Measurements from ENCODE around the gene C10orf143.

Gene C10orf143

GRCh38 chr10:130062201-130062600 is 48.4 kb downstream of the C10orf143 start:
- no peak overlapping the region for H3K27ac ChIP-seq (ENCODE audit: poor library complexity, severe bottlenecking)
- no peaks in the 10 kb centered on the region for H3K36me3 ChIP-seq (ENCODE audit: low read depth)
- no peaks in the 10 kb centered on the region for H3K4me1 ChIP-seq (ENCODE audit: insufficient read depth, poor library complexity, severe bottlenecking)
- ATAC-seq (ENCODE audit: low read depth) (no peak), DNase-seq (ENCODE audit: low spot score) (no peak)
- no peaks in the 10 kb centered on the region for H3K9me3 ChIP-seq (ENCODE audit: severe bottlenecking)
- no peaks in the 10 kb centered on the region for H3K27me3 ChIP-seq (ENCODE audit: insufficient read depth, poor library complexity, severe bottlenecking)
- no peak overlapping the region for H3K4me3 ChIP-seq (ENCODE audit: severe bottlenecking)
- no peak for TF ChIP-seq CTCF (IDR thresholded peaks at IDR 0.05; ENCODE audit: poor library complexity, severe bottlenecking)

- Histone ChIP-seq H3K4me1 (ENCODE audit: insufficient read depth, poor library complexity, severe bottlenecking) (no peaks in the 10 kb centered on the region), H3K9me3 (ENCODE audit: severe bottlenecking) (no peaks in the 10 kb centered on the region), H3K4me3 (ENCODE audit: severe bottlenecking) (no peak overlapping the region), H3K27ac (ENCODE audit: poor library complexity, severe bottlenecking) (no peak overlapping the region), H3K36me3 (ENCODE audit: low read depth) (no peaks in the 10 kb centered on the region), H3K27me3 (ENCODE audit: insufficient read depth, poor library complexity, severe bottlenecking) (no peaks in the 10 kb centered on the region)
- ATAC-seq (ENCODE audit: low read depth) (no peak), DNase-seq (ENCODE audit: low spot score) (peak; percentile 39)
- no peak for TF ChIP-seq CTCF (IDR thresholded peaks at IDR 0.05; ENCODE audit: poor library complexity, severe bottlenecking)
These were observed 48.9 kb downstream of the C10orf143 start for GRCh38 chr10:130061760-130062159.

GRCh38 chr10:130054021-130054420 is 56.6 kb downstream of the C10orf143 start:
- Histone ChIP-seq H3K4me1 (ENCODE audit: insufficient read depth, poor library complexity, severe bottlenecking) (no peaks in the 10 kb centered on the region), H3K27me3 (ENCODE audit: insufficient read depth, poor library complexity, severe bottlenecking) (no peaks in the 10 kb centered on the region), H3K36me3 (ENCODE audit: low read depth) (no peaks in the 10 kb centered on the region), H3K9me3 (ENCODE audit: severe bottlenecking) (no peaks in the 10 kb centered on the region), H3K4me3 (ENCODE audit: severe bottlenecking) (no peak overlapping the region), H3K27ac (ENCODE audit: poor library complexity, severe bottlenecking) (no peak overlapping the region)
- TF ChIP-seq CTCF (IDR thresholded peaks at IDR 0.05; ENCODE audit: poor library complexity, severe bottlenecking): no peak
- ATAC-seq (ENCODE audit: low read depth) (no peak), DNase-seq (ENCODE audit: low spot score) (no peak)

- no peaks in the 10 kb centered on the region for H3K9me3 ChIP-seq (ENCODE audit: severe bottlenecking)
- H3K4me3 ChIP-seq (ENCODE audit: severe bottlenecking): no peak overlapping the region
- H3K27ac ChIP-seq (ENCODE audit: poor library complexity, severe bottlenecking): no peak overlapping the region
- no peaks in the 10 kb centered on the region for H3K36me3 ChIP-seq (ENCODE audit: low read depth)
- TF ChIP-seq CTCF (IDR thresholded peaks at IDR 0.05; ENCODE audit: poor library complexity, severe bottlenecking): no peak
- ATAC-seq (ENCODE audit: low read depth): no peak
- H3K4me1 ChIP-seq (ENCODE audit: insufficient read depth, poor library complexity, severe bottlenecking): no peaks in the 10 kb centered on the region
- no peaks in the 10 kb centered on the region for H3K27me3 ChIP-seq (ENCODE audit: insufficient read depth, poor library complexity, severe bottlenecking)
- no peak for DNase-seq (ENCODE audit: low spot score)
These were observed 57.1 kb downstream of the C10orf143 start for GRCh38 chr10:130053561-130053960.

- H3K4me3 ChIP-seq (ENCODE audit: severe bottlenecking): no peak overlapping the region
- no peak overlapping the region for H3K27ac ChIP-seq (ENCODE audit: poor library complexity, severe bottlenecking)
- no peaks in the 10 kb centered on the region for H3K9me3 ChIP-seq (ENCODE audit: severe bottlenecking)
- H3K36me3 ChIP-seq (ENCODE audit: low read depth): no peaks in the 10 kb centered on the region
- no peak for ATAC-seq (ENCODE audit: low read depth)
- no peak for TF ChIP-seq CTCF (IDR thresholded peaks at IDR 0.05; ENCODE audit: poor library complexity, severe bottlenecking)
- DNase-seq (ENCODE audit: low spot score): peak; percentile 24
- no peaks in the 10 kb centered on the region for H3K4me1 ChIP-seq (ENCODE audit: insufficient read depth, poor library complexity, severe bottlenecking)
- no peaks in the 10 kb centered on the region for H3K27me3 ChIP-seq (ENCODE audit: insufficient read depth, poor library complexity, severe bottlenecking)
These were observed 58.4 kb downstream of the C10orf143 start for GRCh38 chr10:130052193-130052592.
